ENCODE results near the gene KRTAP5-5. TPM values are rescaled to one million over a fixed set of nuclear protein-coding genes. Genes with fewer than 3 reads are reported as not detected.

Gene KRTAP5-5
- total and polyA plus RNA-seq, 10 donors, result not detected

- Histone ChIP-seq H3K36me3 (no peaks in the 10 kb centered on the region), H3K9me3 (no peaks in the 10 kb centered on the region), H3K27me3 (replicated peaks in 1 of 7) (peaks cover 0 to 26% (median 4%) of the 10 kb centered on the region in 7 donors), H3K4me1 (no peaks in the 10 kb centered on the region), H3K27ac (no peak overlapping the region), H3K4me3 (no peak overlapping the region)
- no peak for DNase-seq
- 85 to 91% (median 86%) methylated on average over 10 of the region's 10 CpGs for WGBS, 5 donors
- TF ChIP-seq CTCF (IDR thresholded peaks at IDR 0.05 in 8 of 11, conservative IDR thresholded peaks at IDR 0.05 in 3 of 11) (no peak), POLR2A (IDR thresholded peaks at IDR 0.05) (no peak), POLR2AphosphoS5 (IDR thresholded peaks at IDR 0.05) (no peak)
- intact Hi-C loops (cut with DNase I; ENCODE audit: low total_unique reads), result no loop called here
Observed at GRCh38 chr11:1618231-1618630, 11.3 kb upstream of the KRTAP5-5 start.

GRCh38 chr11:1619449-1619848, 10.1 kb upstream of the KRTAP5-5 start:
- peak; percentile 40 for DNase-seq
- WGBS, 5 donors, result 34 to 42% (median 37%) methylated on average over 10 of the region's 10 CpGs
- no peaks in the 10 kb centered on the region for H3K36me3 ChIP-seq
- no peaks in the 10 kb centered on the region for H3K4me1 ChIP-seq
- peaks cover 0 to 23% (median 4%) of the 10 kb centered on the region in 7 donors for H3K27me3 ChIP-seq (replicated peaks in 1 of 7)
- intact Hi-C loops (cut with DNase I; ENCODE audit: low total_unique reads), result no loop called here
- H3K4me3 ChIP-seq, result no peak overlapping the region
- H3K27ac ChIP-seq, result no peak overlapping the region
- H3K9me3 ChIP-seq, result no peaks in the 10 kb centered on the region
- TF ChIP-seq POLR2AphosphoS5 (IDR thresholded peaks at IDR 0.05), result no peak
- TF ChIP-seq POLR2A (IDR thresholded peaks at IDR 0.05), result no peak
- no peak for TF ChIP-seq CTCF (IDR thresholded peaks at IDR 0.05 in 8 of 11, conservative IDR thresholded peaks at IDR 0.05 in 3 of 11)

- H3K36me3 ChIP-seq, result no peaks in the 10 kb centered on the region
- intact Hi-C loops (cut with DNase I; ENCODE audit: low total_unique reads), result no loop called here
- no peak for DNase-seq
- H3K4me1 ChIP-seq, result no peaks in the 10 kb centered on the region
- peaks cover 0 to 21% (median 0%) of the 10 kb centered on the region in 7 donors for H3K27me3 ChIP-seq (replicated peaks in 1 of 7)
- 35 to 59% (median 47%) methylated on average over 1 of the region's 1 CpG for WGBS, 5 donors
- TF ChIP-seq CTCF (IDR thresholded peaks at IDR 0.05 in 8 of 11, conservative IDR thresholded peaks at IDR 0.05 in 3 of 11) (no peak), POLR2A (IDR thresholded peaks at IDR 0.05) (no peak), POLR2AphosphoS5 (IDR thresholded peaks at IDR 0.05) (no peak)
- H3K4me3 ChIP-seq, result no peak within 1 kb of the TSS
- H3K9me3 ChIP-seq, result no peaks in the 10 kb centered on the region
- no peak within 1 kb of the TSS for H3K27ac ChIP-seq
Observed at GRCh38 chr11:1622086-1622485, 7.5 kb upstream of the KRTAP5-5 start, which contains the start of gene KRTAP5-4. TSS of gene KRTAP5-4 (minus strand) at chr11:1622138. CDS start at chr11:1622093, 45 bp downstream.

GRCh38 chr11:1623716-1624115, 5.9 kb upstream of the KRTAP5-5 start:
- Histone ChIP-seq H3K4me1 (peaks cover 0 to 4% (median 2%) of the 10 kb centered on the region in 6 donors), H3K4me3 (no peak overlapping the region), H3K36me3 (no peaks in the 10 kb centered on the region), H3K27ac (no peak overlapping the region), H3K27me3 (replicated peaks in 1 of 7) (peaks cover 0 to 31% (median 3%) of the 10 kb centered on the region in 7 donors), H3K9me3 (no peaks in the 10 kb centered on the region)
- peak; percentile 62 for DNase-seq
- TF ChIP-seq POLR2AphosphoS5 (IDR thresholded peaks at IDR 0.05), result no peak
- 77 to 93% (median 78%) methylated on average over 7 to 9 of the region's 9 CpGs for WGBS, 5 donors
- intact Hi-C loops (cut with DNase I; ENCODE audit: low total_unique reads), result no loop called here

GRCh38 chr11:1624621-1625020, 5.0 kb upstream of the KRTAP5-5 start:
- Histone ChIP-seq H3K9me3 (no peaks in the 10 kb centered on the region), H3K4me1 (peaks cover 0 to 11% (median 9%) of the 10 kb centered on the region in 6 donors), H3K36me3 (no peaks in the 10 kb centered on the region), H3K27ac (no peak overlapping the region), H3K27me3 (replicated peaks in 1 of 7) (peaks cover 0 to 39% (median 4%) of the 10 kb centered on the region in 7 donors), H3K4me3 (no peak overlapping the region)
- no peak for TF ChIP-seq POLR2A (IDR thresholded peaks at IDR 0.05)
- no peak for TF ChIP-seq CTCF (IDR thresholded peaks at IDR 0.05 in 8 of 11, conservative IDR thresholded peaks at IDR 0.05 in 3 of 11)
- no peak for TF ChIP-seq POLR2AphosphoS5 (IDR thresholded peaks at IDR 0.05)
- peak; percentile 34 for DNase-seq
- WGBS, 5 donors, result 88 to 91% (median 89%) methylated on average over 16 of the region's 16 CpGs
- intact Hi-C loops (cut with DNase I; ENCODE audit: low total_unique reads), result no loop called here
